Neural progenitor cell (in vitro differentiated cells): ENCODE measurements around the gene FMNL2. TPM values are rescaled to one million over a fixed set of nuclear protein-coding genes. Genes with fewer than 3 reads are reported as not detected.

Experiments used
- DNase-seq: peaks from one replicate; pipeline ENCODE4 v3.0.0-alpha.2; 2016; ENCODE audit warnings: low spot score
- H2AFZ ChIP-seq: fragments of 200-600 bp; sonication (generic); replicated peaks from 2 replicates; pipeline ENCODE4 v1.6.1; 2016; ENCODE audit warnings: antibody characterized with exemption
- H3F3A ChIP-seq: fragments of 200-600 bp; sonication (generic); 2 replicates; pipeline ENCODE4 v1.6.1; 2016; ENCODE audit warnings: antibody characterized with exemption, low read depth
- H3K27ac ChIP-seq: fragments of 200-600 bp; sonication (generic); 2 replicates; pipeline ENCODE4 v1.5.1; 2016; ENCODE audit warnings: mild to moderate bottlenecking
- H3K27me3 ChIP-seq: fragments of 200-600 bp; sonication (generic); 2 replicates; pipeline ENCODE4 v1.6.1; 2016; ENCODE audit warnings: mild to moderate bottlenecking, moderate library complexity
- H3K36me3 ChIP-seq: fragments of 200-600 bp; sonication (generic); 2 replicates; pipeline ENCODE4 v1.5.1; 2016
- H3K4me1 ChIP-seq: fragments of 200-600 bp; sonication (generic); 2 replicates; pipeline ENCODE4 v1.6.1; 2016; ENCODE audit warnings: mixed run types
- H3K4me2 ChIP-seq: fragments of 200-600 bp; sonication (generic); 2 replicates; pipeline ENCODE4 v1.6.1; 2016
- H3K4me3 ChIP-seq: fragments of 200-600 bp; sonication (generic); 2 replicates; pipeline ENCODE4 v1.5.1; 2016
- H3K79me2 ChIP-seq: fragments of 200-600 bp; sonication (generic); 2 replicates; pipeline ENCODE4 v1.6.1; 2016; ENCODE audit warnings: low read depth
- H3K9ac ChIP-seq: fragments of 200-600 bp; sonication (generic); 2 replicates; pipeline ENCODE4 v1.6.1; 2016
- H3K9me3 ChIP-seq: fragments of 200-600 bp; sonication (generic); 2 replicates; pipeline ENCODE4 v1.5.1; 2016; ENCODE audit warnings: low read depth
- H4K20me1 ChIP-seq: fragments of 200-600 bp; sonication (generic); 2 replicates; pipeline ENCODE4 v1.6.1; 2016; ENCODE audit warnings: low read depth
- H3K27ac Mint-ChIP-seq: 3 replicates; pipeline ENCODE4 v1.8.0; 2021; ENCODE audit warnings: mixed read lengths
- H3K27me3 Mint-ChIP-seq: 2 replicates; pipeline ENCODE4 v1.8.0; 2022; ENCODE audit warnings: low read depth, mild to moderate bottlenecking, inconsistent platforms, moderate library complexity, mixed read lengths; ENCODE audit not compliant: insufficient read depth
- H3K36me3 Mint-ChIP-seq: 3 replicates; pipeline ENCODE4 v1.8.0; 2021; ENCODE audit warnings: mixed read lengths
- H3K4me1 Mint-ChIP-seq: 3 replicates; pipeline ENCODE4 v1.8.0; 2021; ENCODE audit warnings: mixed read lengths
- H3K4me3 Mint-ChIP-seq: 3 replicates; pipeline ENCODE4 v1.8.0; 2021; ENCODE audit warnings: mild to moderate bottlenecking, moderate library complexity, mixed read lengths
- H3K9me3 Mint-ChIP-seq: 3 replicates; pipeline ENCODE4 v1.8.0; 2020; ENCODE audit warnings: mixed read lengths
- EZH2 ChIP-seq: fragments of 200-600 bp; sonication (generic); IDR thresholded peaks from 2 replicates; pipeline ENCODE4 v1.6.1; 2017; ENCODE audit warnings: antibody characterized with exemption, mild to moderate bottlenecking, moderate library complexity
- EZH2phosphoT487 ChIP-seq: fragments of 200-600 bp; sonication (generic); IDR thresholded peaks from 2 replicates; pipeline ENCODE4 v1.6.1; 2017; ENCODE audit warnings: antibody characterized with exemption
- total RNA-seq: library from RNA; depleted of rRNA; stranded (reverse); fragments of >200 nt; gene quantifications from 2 replicates; pipeline ENCODE4 v1.2.3, GENCODE V29; 2015; ENCODE audit warnings: low replicate concordance
- TF ChIP-seq, protein P1 (sequence below): fragments of 200-600 bp; sonication (generic); IDR thresholded peaks from 2 replicates; pipeline ENCODE4 v1.5.1; 2017; ENCODE audit warnings: antibody characterized with exemption, mild to moderate bottlenecking

FMNL2 gene
- total RNA-seq, 1 donor from 2014 or later, result 99.7 TPM

DNA sequence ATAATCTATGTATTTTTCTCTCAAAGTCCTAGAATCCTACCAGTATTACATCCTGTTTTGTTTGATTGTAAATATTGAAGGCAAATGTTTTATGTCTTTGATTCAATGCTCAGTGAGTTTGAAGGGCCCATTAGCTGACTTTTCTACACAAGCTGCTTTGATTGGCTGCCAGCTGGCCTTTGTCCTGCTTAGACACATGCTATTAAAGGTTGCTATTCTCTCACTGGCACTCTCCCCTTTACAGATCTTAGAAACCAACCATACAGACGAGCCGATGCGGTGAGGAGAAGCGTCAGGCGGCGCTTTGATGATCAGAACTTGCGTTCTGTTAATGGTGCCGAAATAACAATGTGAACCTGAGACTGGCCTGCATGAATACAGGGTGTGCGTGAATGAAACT is 312.6 kb downstream of the FMNL2 start:
- H3K9ac ChIP-seq, result no peak overlapping the region
- peaks cover 27% of the 10 kb centered on the region for H3K4me1 ChIP-seq
- H3K36me3 Mint-ChIP-seq, result peaks cover 24% of the 10 kb centered on the region
- DNase-seq, result peak; percentile 45
- no peak for TF ChIP-seq EZH2phosphoT487
- no peak for TF ChIP-seq EZH2
- TF ChIP-seq, protein P1, sequence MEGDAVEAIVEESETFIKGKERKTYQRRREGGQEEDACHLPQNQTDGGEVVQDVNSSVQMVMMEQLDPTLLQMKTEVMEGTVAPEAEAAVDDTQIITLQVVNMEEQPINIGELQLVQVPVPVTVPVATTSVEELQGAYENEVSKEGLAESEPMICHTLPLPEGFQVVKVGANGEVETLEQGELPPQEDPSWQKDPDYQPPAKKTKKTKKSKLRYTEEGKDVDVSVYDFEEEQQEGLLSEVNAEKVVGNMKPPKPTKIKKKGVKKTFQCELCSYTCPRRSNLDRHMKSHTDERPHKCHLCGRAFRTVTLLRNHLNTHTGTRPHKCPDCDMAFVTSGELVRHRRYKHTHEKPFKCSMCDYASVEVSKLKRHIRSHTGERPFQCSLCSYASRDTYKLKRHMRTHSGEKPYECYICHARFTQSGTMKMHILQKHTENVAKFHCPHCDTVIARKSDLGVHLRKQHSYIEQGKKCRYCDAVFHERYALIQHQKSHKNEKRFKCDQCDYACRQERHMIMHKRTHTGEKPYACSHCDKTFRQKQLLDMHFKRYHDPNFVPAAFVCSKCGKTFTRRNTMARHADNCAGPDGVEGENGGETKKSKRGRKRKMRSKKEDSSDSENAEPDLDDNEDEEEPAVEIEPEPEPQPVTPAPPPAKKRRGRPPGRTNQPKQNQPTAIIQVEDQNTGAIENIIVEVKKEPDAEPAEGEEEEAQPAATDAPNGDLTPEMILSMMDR, result no peak
- H3K4me3 ChIP-seq, result no peak overlapping the region
- H4K20me1 ChIP-seq, result peaks cover 14% of the 10 kb centered on the region
- H2AFZ ChIP-seq, result no peak overlapping the region
- H3F3A ChIP-seq, result peaks cover 48% of the 10 kb centered on the region
- no peaks in the 10 kb centered on the region for H3K9me3 ChIP-seq
- H3K27me3 ChIP-seq, result no peaks in the 10 kb centered on the region
- peak overlapping the region; percentile 76 for H3K27ac Mint-ChIP-seq
- peaks cover 21% of the 10 kb centered on the region for H3K4me1 Mint-ChIP-seq
- H3K4me2 ChIP-seq, result peak overlapping the region; percentile 28
- no peaks in the 10 kb centered on the region for H3K79me2 ChIP-seq
- H3K27ac ChIP-seq, result peak overlapping the region; percentile 36
- H3K36me3 ChIP-seq, result no peaks in the 10 kb centered on the region
- H3K4me3 Mint-ChIP-seq, result no peak overlapping the region
- no peaks in the 10 kb centered on the region for H3K9me3 Mint-ChIP-seq
- peaks cover 5% of the 10 kb centered on the region for H3K27me3 Mint-ChIP-seq

DNA sequence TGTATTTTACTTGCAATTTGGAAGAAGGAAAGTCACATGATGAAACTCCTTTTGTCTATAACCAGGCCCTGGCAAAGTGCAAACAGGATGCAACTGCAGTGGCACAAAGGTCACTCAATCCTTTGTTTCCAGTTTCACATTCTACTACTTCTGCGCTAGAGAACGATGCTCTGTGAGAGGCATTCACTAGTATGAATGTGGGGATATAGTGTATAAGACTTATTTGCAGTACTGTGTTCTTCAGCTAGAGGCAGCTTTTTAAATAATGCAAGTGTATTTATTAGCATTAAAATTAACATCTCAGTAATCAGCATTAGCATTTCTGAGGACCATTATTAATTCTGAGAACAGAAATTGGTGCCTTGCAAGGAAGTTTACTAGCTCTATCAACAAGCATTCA is 313.4 kb downstream of the FMNL2 start:
- Histone ChIP-seq H3F3A (peaks cover 51% of the 10 kb centered on the region), H3K4me3 (no peak overlapping the region), H2AFZ (no peak overlapping the region), H3K79me2 (no peaks in the 10 kb centered on the region), H3K9me3 (no peaks in the 10 kb centered on the region), H3K27ac (peak overlapping the region; percentile 36), H3K4me1 (peaks cover 27% of the 10 kb centered on the region), H4K20me1 (peaks cover 16% of the 10 kb centered on the region), H3K9ac (no peak overlapping the region), H3K27me3 (no peaks in the 10 kb centered on the region), H3K4me2 (peak overlapping the region; percentile 28), H3K36me3 (peaks cover 2% of the 10 kb centered on the region)
- TF ChIP-seq EZH2, result no peak
- TF ChIP-seq, protein P1, result peak; percentile 25
- H3K36me3 Mint-ChIP-seq, result peaks cover 20% of the 10 kb centered on the region
- DNase-seq, result peak; percentile 15
- H3K9me3 Mint-ChIP-seq, result no peaks in the 10 kb centered on the region
- peaks cover 21% of the 10 kb centered on the region for H3K4me1 Mint-ChIP-seq
- H3K27ac Mint-ChIP-seq, result no peak overlapping the region
- peaks cover 2% of the 10 kb centered on the region for H3K27me3 Mint-ChIP-seq
- H3K4me3 Mint-ChIP-seq, result no peak overlapping the region

DNA sequence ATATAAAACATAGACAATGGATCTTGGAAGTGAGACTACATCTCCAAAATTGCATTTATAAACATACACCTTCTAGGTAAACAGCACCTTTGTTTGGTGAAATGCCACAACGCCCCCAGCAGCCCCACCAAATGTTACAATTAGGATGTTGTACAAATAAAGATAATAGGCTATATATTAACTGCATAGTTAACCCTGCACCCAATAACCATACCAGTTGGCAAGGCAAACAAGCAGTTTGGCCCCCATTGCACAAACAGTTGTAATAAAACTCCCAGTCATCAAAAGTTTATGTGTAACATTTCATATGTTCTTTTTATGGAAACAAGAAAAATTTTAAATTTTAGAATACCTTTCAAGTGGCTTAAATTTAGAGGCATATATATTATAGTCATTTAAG is 315.0 kb downstream of the FMNL2 start:
- Mint-ChIP-seq H3K9me3 (no peaks in the 10 kb centered on the region), H3K27ac (no peak overlapping the region), H3K4me3 (no peak overlapping the region), H3K27me3 (peaks cover 2% of the 10 kb centered on the region), H3K4me1 (peaks cover 21% of the 10 kb centered on the region), H3K36me3 (peaks cover 17% of the 10 kb centered on the region)
- H3K4me2 ChIP-seq, result no peak overlapping the region
- TF ChIP-seq EZH2phosphoT487 (no peak), EZH2 (no peak)
- TF ChIP-seq, protein P1, result no peak
- H3K9me3 ChIP-seq, result no peaks in the 10 kb centered on the region
- H3K27ac ChIP-seq, result no peak overlapping the region
- DNase-seq, result no peak
- H4K20me1 ChIP-seq, result peaks cover 13% of the 10 kb centered on the region
- H2AFZ ChIP-seq, result no peak overlapping the region
- H3K4me1 ChIP-seq, result peaks cover 27% of the 10 kb centered on the region
- no peaks in the 10 kb centered on the region for H3K79me2 ChIP-seq
- peaks cover 61% of the 10 kb centered on the region for H3F3A ChIP-seq
- H3K9ac ChIP-seq, result no peak overlapping the region
- H3K4me3 ChIP-seq, result no peak overlapping the region
- no peaks in the 10 kb centered on the region for H3K27me3 ChIP-seq
- H3K36me3 ChIP-seq, result peaks cover 12% of the 10 kb centered on the region
